GM18505 (cell line): ENCODE measurements around the gene KRTAP4-4.
"Not testable (repeated sequence)": the region's sequence is repeated elsewhere in the genome, so short reads cannot be mapped to it uniquely, and the experiment has no call there.

ENCODE experiments used
- ATAC-seq: cut with Tn5 transposase; IDR thresholded peaks from one replicate; pipeline ENCODE4 v1.9.1; 2021; ENCODE audit not compliant: unreplicated experiment
- POLR2A ChIP-seq: IDR thresholded peaks from 4 replicates; pipeline ENCODE4 v1.6.1; 2011; ENCODE audit warnings: borderline replicate concordance; ENCODE audit not compliant: insufficient read depth, insufficient read length; ENCODE audit errors: extremely low read depth

Gene KRTAP4-4

GRCh38 chr17:41133880-41134735 is 26.4 kb downstream of the KRTAP4-4 start:
- no peak for ATAC-seq
- no peak for TF ChIP-seq POLR2A

DNA sequence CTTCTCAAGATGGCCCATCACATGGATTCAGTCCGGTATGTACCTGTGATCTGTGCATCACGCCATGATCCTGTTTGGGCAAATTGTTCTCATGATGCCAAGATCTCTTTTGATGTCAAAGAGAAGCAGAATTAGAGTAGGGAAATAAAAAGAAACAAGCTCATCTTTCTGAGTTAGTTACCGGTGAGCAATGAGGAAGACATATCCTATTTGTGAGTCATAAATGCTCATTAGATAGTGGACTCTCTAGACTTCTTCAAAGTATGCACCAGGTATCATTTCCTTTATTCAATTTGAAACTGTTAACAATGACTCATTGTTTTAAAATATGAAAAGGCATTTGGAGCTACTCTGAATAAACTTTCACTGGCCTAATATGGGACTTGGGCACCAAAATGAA is 28.6 kb downstream of the KRTAP4-4 start:
- no peak for TF ChIP-seq POLR2A
- ATAC-seq = no peak

DNA sequence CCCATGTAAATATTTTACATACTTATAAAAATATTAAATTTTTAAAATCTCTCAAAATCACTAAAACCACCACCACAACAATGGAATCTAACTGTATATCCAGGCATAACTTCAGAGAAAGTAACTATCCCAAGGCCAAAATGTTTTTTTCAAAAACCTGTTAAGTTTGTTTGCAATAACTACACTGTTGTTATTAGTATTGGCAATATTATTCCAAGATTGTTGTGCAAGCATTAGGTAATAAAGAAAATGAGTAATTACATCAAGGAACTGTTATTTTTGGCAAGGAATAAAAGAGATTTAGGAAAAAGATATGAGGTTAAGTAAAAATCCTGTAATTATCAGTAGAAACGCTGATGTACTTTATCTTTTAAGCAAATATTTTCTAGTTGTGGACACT is 33.2 kb downstream of the KRTAP4-4 start:
- TF ChIP-seq POLR2A = no peak
- ATAC-seq = no peak

GRCh38 chr17:41126412-41126811 is 34.1 kb downstream of the KRTAP4-4 start:
- no peak for TF ChIP-seq POLR2A
- ATAC-seq = no peak

DNA sequence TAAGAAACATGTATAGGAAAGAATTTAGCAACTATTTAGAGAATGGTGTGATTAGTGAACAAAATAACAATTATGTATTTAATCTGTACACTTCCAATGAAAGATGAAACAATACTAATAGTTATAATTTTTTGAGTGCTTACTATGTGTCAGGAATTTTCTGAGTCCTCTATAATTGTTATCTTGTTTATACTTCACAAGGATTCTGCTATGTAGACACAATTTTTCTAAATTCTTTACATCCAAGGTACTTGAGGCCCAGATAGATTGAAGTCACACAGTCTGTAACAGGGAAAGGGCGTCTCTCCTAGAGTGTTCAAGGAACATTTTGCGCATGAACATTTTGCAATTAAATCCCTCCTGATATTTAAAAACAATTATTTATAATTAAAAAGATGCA is 35.5 kb downstream of the KRTAP4-4 start:
- ATAC-seq = no peak
- no peak for TF ChIP-seq POLR2A

DNA sequence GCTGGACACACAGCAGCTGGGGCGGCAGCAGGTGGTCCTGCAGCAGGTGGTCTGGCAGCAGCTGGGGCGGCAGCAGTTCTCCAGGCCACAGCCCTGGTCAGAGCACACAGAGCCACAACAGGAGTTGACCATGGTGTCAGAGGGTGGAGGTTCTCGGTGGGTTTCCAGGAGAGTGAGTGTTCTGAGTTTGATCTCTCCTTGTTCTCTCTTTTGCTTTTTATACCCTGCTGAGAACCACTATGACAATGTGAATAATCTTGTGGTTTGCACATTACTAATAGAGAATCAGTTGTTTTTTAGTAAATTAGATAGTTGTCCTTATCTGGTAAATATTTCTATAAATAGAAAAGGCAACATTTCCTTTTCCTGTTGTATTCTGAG is 36.6 kb downstream of the KRTAP4-4 start, which contains the start of gene KRTAP4-12:
KRTAP4-12 (minus strand) TSS at position 192 of the 381 bp plus-strand sequence; CDS start at position 132, 60 bp downstream.
- not testable (repeated sequence) for ATAC-seq

DNA sequence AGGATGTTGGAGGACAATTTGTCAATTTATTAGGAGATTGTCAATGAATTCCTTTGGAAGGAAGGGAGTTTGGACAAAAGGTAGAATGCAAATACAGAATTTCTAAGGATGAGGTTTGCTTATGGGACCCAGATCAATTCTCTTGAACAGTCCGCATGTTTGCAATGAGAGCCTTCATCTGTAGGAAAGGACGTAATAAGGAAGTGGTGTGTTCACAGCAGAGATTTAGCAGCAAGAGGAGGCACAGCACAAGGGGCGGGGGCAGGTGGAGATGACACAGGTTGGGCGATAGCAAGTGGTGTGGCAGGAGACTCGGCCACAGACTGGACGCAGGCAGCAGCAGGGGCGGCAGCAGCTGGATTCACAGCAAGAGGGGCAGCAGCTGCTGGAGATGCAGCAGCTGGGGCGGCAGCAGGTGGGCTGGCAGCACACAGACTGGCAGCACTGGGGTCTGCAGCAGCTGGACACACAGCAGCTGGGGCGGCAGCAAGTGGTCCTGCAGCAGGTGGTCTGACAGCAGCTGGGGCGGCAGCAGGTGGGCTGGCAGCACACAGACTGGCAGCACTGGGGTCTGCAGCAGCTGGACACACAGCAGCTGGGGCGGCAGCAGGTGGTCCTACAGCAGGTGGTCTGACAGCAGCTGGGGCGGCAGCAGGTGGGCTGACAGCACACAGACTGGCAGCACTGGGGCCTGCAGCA is 37.1 kb downstream of the KRTAP4-4 start:
- not testable (repeated sequence) for ATAC-seq

- TF ChIP-seq POLR2A = no peak
Measured at GRCh38 chr17:41121742-41122141, 38.8 kb downstream of the KRTAP4-4 start.

GRCh38 chr17:41119696-41120690 is 40.6 kb downstream of the KRTAP4-4 start:
- not testable (repeated sequence) for ATAC-seq

More at GRCh38 chr17:41121742-41122141, 38.8 kb downstream of the KRTAP4-4 start:
- ATAC-seq = no peak

DNA sequence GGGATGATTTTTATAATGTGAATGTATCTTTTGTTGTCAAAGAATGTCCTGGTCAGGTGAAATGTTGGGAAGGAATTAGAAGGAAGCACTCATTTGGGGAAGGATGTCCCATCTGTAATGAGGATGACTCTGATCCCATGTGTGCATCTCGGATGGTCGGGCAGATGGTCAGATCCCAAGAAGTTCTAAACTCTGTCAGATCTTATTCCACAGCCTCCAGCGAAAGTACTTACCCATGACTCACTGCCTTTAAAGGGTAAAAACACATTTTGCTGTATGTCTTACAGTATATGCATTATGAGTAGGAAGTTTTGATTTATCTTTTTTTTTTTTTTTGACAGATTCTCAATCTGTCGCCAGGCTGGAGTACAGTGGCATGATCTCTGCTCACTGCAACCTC is 41.8 kb downstream of the KRTAP4-4 start:
- TF ChIP-seq POLR2A = no peak
- ATAC-seq = no peak

GRCh38 chr17:41117846-41118386 is 42.6 kb downstream of the KRTAP4-4 start, which contains the start of gene KRTAP4-11:
KRTAP4-11 (minus strand) TSS chr17:41118373; CDS start chr17:41118315, 58 bp downstream.
- not testable (repeated sequence) for ATAC-seq

- TF ChIP-seq POLR2A = no peak
- ATAC-seq = no peak
Measured at GRCh38 chr17:41116297-41116696, 44.3 kb downstream of the KRTAP4-4 start.
